ENCODE results near the gene DGAT2.

DGAT2 gene

DNA sequence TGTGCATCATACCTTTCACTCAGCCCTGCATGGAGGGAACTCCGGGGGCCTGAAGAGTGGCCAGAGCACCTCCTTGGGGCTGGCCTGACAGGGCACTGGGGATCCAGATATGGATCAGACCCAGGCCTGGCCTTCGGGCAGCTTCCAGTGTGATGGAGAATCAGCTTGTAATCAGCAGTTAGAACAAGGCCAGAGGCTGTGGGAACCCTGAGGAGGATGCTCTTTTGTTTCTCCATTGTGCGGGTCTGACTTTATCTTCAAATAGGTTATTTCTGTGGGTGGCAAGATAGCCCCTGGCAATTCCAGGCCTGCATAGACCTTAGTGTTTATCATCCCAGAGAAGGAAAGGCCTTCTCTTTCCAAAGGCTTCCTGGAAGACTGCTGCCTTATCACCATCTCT is 12.3 kb downstream of the DGAT2 start:
- no peak for DNase-seq (ENCODE audit: low read depth in 3 of 3)

DNA sequence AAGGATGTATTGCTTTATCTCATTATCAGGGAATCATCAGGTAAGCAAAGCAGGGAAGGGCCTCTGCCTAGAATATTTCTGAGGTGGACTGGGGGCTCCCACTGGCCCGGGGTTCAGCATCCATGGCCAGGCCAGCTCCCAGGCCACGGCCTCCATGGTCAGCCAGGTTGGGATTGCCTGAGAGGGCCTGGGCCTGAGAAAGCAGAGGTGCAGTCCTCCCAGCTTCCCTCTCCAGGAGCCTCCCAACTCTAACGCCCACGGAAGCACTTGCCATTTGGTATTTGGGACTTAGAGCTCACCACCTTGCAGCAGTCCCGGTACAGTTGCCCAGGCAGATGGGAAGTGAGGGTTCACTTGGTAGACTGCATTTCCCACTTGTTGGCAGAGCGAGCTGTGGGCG is 12.7 kb downstream of the DGAT2 start:
- DNase-seq (ENCODE audit: low read depth in 3 of 3): no peak

DNA sequence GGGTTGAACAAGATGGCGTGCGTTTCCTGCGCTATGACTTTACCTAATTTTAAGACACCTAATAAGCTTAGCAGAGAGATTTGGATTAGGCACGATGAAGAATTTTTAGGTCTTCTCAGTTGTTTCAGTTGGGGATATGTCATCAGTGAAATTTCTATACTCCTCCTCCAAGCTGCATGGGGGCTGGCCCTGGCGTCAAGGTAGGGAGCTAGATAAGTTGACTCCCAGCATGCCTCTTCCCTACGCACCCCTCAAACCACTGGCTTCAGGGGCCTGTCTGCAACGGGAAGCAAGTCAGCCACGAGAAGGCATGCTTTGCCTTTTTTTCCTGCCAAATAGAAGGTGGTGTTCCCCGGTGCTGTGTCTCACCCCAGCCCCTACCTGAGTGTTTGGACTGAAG is 13.3 kb downstream of the DGAT2 start:
- no peak for DNase-seq (ENCODE audit: low read depth in 3 of 3)

DNA sequence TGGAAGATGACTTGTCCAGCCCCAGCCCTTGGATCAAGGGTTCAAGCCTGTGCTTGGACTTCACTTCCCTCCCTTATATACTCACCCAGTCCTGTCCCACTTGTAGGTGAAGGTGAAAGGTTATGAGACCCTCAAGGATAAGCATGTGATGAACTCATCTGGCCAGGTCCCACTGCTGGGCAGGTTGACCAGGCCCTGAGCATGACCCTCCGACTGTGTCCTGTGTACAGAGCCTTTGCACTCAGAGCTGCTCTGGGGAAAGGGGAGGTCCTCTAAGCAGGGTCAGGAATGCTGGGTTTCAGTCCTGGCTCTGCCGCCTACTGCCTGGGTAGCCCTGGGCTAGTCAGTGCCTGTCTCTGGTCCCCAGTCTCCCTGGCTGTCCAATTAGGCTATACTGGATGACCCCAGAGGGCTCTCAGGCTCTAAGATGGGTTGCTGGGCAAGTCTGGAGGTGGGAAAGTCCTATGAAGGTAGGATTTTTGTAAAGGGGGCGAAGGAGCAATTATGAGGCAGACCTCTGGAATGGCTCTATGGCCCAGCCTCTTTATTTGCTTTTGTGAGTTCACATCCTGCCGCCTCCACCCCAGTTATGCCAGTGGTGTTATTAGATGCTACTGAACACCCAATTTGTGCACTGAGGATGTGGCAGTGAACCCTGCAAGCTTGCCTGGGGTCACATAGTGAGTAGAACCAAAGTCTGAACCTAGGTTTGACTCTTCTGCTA is 14.1 kb downstream of the DGAT2 start:
- DNase-seq (ENCODE audit: low read depth in 3 of 3): no peak

DNA sequence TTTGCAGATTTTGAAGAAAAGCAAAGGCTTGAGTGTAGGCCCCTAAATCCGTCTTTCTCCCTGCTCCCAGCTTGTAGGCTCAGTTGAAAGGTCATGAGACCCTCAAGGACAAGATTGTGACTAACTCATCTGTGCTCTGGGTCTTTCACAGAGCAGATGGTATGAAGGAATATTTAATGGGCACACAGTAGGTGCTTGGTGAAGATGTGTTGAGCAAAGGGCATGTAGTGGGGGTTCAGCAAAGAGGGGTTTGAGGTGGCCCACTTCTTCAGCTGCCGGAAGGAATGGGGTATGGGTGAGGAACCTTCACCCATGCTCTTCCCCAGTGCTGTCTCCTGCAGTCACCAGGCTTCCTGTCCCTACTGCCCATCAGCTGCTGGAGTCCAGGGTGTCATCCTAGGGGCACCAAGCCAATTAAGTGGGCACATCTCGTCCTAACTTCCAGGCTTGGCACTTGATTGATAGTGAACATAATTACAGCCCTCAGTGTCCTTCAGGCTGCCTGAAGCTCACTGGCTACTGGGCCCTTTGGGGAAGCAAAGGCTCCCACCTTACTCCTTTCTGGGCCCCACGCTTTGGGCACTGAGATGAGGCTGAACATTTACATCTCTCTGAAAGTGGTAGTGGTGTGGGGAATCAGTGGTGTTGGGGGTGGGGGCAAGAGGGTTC is 15.0 kb downstream of the DGAT2 start:
- no peak for DNase-seq (ENCODE audit: low read depth in 3 of 3)

DNA sequence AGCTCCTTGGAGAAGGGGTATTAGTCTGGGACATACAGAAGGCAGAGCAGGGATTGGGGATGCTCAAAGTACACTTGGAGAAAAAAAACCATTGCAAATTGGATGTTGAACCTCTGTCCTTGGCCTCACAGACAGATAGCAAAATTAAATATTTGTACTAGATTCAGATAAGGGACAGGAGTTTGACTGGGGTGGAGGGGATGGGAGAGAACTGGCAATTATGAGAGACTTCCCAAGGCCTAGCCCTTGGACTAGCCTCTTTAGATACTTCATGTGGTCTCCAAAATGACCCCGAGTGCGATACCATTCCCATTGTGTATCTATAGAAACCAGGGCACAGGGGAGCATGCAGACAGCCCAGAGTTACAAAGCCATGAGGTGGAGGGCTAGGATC is 15.5 kb downstream of the DGAT2 start:
- no peak for DNase-seq (ENCODE audit: low read depth in 3 of 3)

DNA sequence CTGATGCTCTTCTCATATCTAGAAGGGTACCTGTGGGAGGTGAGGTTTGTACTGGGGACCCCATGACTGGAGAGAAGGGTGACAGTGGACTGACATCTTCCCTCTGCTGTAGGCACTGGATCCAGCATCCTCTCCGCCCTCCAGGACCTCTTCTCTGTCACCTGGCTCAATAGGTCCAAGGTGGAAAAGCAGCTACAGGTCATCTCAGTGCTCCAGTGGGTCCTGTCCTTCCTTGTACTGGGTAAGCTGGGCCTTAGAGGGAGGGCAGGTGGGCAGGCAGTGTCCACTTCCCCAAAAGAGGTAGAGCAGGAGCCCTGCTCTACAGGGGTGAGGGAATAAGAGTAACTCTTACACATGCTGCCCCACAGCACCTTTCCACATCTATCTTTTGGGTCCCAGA is 15.9 kb downstream of the DGAT2 start:
- no peak for DNase-seq (ENCODE audit: low read depth in 3 of 3)

DNA sequence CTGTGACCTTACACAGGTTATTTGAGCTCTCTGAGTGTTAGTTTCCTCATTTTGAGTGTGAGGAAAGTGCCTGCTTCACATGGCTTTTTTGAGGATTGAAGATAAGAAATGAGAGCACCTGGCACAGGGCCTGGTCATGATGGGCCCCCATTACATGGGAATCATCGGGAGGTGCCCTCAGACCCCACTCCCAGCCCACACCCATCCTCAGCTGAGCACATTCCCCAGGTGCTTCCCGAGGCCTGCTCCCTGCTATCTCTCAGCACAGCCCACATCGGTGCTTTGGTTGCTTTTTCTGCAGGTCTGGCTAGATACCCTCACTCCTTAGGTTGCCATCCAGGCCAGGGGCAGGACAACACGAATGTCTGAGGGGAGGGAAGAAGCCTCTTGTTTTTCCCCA is 16.6 kb downstream of the DGAT2 start:
- no peak for DNase-seq (ENCODE audit: low read depth in 3 of 3)

DNA sequence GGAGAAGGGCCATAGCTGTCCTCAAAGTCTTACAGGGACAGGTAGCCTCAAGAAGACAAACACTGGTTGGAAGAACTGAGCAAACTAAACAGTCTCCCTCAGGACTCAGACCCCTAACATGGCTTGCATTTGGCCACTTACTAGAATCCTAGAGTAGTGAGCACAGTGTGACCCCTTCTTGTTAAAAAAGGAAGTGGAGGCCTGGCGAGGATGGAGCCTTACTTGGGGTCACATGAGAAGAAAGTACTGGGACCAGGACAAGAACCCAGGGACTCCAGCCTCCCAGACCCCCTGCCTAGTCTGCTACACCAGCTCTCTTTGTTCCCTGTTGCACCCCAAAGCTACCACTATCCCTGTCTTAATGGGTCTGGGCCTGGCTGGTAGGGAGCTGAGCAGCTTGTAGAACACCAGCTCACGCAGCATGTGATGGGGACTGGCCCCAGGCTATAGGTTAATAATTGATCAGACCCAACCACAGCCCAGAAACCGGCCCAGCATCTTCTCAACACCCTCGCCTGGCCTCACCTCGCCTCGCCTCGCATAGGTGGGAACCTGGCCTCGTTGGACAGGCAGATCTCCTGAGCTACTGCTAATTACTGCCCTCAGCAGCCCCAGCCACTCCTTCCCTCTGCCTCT is 17.6 kb downstream of the DGAT2 start:
- DNase-seq (ENCODE audit: low read depth in 3 of 3): no peak

DNA sequence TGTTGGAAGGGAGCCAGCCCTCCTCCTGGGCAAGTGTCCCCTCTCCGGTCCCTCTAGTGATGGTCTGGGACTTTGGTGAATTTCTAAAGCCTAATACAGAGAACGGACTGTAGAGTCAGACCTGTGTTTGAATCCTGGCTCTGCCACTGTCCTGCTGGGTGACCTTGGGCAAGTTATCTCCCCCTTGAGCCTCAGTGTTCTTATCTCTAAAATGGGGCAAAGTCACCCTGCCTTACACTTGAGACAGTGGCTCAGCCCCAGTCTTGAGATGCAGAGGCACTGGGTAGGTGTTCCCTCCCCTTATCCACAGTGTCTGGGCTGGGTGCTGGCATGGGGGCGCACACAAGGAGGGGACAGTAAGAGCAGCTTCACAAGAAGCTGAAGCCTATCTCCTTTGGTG is 20.9 kb downstream of the DGAT2 start:
- DNase-seq (ENCODE audit: low read depth in 3 of 3): no peak

DNA sequence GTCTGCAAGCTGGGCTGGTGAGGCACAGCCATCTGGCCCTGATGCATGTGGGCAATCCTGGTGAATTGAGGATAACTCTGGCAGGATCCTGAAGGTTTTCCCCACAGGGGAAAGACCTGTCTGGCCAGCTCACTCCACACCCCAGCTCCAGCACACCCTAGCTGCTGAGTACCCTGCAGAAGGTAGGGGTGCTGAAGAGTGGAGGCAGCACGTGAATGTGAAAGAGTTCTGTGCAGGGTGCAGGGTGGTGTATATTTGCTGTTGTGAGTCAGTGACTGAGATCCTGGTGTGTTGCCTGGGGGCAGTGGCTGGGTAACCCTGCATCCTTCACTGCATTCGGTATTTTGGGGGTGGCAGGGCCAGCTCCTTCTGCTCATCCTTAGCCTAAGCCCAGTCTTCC is 22.4 kb downstream of the DGAT2 start:
- DNase-seq (ENCODE audit: low read depth in 3 of 3): no peak

DNA sequence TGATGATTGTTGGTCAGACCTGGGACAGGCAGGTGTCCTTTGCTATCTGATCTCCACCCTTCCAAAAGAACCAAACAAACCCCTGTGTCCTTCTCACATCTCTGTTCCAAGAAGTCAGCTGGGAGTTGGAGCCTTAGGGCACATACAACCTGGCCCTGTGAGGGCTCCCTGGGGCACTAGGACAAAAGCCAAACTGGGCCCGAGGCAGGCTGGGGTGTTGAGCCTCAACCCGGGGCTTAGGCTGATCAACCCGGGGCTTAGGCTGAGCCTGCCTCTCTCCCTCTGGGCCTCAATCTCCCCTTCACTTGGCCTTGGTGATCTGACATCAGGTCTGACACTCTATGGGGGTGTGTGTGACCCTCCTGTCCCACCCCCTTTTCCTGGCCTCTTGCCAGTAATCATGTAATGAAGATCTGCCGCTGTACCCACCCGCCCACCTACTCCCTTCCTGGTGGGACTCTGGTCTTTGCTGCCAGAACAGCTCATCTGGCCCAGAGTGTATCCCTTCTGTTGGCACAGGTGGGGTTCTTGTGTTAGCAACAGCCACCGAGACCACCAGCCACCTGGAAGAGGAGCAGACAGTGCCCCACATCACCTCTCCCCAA is 23.7 kb downstream of the DGAT2 start:
- DNase-seq (ENCODE audit: low read depth in 3 of 3): no peak

DNA sequence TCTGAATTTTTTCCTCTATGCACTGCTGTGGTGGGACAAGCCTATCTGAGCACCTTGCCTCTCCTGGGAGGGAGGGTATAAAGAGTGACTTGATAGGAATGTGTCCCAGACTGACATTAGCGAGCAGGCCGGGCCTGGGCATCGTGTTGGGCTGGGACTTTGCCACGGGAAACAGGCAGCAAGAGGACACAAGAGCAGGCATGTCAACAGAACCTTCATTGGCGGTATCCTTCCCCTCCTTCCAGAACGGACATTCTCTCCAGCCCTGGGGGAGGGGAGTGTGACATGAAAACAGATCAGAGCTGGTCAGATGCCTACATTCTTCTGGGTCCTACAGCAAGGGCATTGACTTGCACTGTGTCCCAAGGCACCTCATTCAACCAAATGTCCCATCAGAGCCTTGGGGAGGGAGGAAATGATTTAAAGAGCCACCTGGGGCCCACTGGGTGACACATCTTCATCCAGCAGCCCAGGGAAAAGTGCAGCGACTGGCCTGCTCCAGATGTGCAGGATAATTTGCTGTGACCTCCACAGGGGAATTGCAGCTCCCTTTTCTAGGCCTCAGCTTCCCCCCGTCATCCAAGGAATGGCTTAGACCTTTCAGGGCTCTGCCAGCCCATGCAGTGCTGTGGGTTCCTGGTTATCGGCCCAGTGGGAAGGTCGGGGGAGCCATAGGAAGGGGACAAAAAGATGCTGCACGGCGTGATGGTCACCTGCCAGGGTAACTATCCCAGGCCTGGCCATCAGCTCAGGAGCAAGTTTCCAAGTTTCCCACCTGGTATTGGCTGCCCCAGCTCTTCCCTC is 24.6 kb downstream of the DGAT2 start:
- DNase-seq (ENCODE audit: low read depth in 3 of 3): no peak

DNA sequence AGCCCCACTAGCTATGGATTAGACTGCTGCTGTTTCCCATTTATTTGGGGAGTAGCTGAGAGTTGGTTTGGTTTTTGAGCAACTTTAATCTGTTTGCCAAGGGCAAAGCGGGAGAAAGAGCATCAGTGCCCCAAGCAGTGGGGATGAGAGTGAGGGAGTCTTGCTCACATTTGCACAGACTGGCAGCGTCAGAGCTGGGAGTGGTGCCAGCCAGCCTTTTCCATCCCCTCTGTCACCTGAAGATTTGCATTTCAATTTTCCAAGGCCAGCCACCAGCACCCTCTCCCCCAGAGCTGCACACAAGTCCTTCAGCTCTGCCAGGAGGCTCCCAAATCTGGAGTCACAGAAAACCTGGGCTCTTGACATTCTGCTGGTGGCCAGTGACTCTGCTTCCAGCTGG is 25.4 kb downstream of the DGAT2 start:
- DNase-seq (ENCODE audit: low read depth in 3 of 3): no peak

DNA sequence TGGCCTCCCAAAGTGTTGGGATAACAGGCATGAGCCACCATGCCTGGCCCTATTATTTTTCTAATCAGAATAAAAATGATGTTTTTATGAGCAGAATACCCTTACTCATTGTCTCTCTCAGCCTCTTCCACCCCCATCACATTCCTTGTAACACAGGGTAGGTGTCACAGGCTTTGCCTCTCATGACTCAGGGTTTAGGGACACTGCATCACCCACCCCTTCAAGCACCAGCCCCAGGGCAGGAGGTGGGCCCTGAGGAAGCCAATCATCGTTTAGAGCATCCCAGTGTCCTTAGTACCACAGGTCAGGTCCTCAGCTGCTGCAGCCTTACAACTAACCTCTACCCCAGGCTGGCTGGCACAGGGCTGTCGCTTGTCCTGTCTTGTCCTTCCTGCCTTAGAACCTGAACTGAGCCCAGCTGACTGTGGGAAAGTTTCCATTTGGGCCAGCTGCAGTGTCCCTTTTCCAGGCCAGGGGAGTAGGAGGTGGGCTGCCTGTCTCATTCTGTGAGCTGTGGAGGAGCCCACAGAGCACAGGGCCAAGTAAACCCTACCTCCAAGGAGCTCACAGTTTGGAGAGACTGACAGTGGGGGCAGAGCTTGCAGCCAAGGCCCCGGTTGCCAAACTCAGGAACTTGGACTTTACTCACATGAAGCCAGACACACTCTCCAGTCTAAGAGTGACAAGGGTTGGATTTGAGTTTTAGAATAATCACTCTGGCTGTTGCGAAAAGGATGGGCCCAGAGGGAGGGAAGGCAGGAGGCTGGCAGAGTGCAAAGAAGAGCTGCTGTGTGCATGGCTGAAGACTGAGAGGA is 26.9 kb downstream of the DGAT2 start:
- DNase-seq (ENCODE audit: low read depth in 3 of 3): no peak

DNA sequence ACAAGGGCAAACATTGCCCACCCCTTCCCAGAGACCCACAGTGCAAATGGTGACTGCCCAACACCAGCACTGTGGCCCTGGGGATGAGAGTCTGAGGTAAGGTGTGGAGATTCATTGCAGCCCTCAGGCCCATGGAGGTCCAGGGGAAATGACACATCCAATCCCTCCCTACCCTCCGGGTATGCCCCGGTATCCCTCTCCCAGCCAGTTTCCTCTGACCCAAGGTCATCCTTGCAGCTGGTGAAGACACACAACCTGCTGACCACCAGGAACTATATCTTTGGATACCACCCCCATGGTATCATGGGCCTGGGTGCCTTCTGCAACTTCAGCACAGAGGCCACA is 27.5 kb downstream of the DGAT2 start:
- DNase-seq (ENCODE audit: low read depth in 3 of 3): no peak

DNA sequence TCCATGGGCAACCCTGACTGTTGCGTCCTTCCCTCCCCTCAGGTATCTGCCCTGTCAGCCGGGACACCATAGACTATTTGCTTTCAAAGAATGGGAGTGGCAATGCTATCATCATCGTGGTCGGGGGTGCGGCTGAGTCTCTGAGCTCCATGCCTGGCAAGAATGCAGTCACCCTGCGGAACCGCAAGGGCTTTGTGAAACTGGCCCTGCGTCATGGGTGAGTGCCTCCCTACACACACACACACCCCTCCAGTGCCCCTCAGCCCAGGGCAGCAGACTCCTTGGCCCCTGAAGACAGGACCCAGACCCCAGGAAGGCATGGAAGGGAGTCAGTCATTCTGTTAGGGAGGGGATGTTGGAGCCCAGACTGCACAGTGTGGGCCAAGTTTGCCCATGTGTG is 28.5 kb downstream of the DGAT2 start:
- DNase-seq (ENCODE audit: low read depth in 3 of 3): no peak

DNA sequence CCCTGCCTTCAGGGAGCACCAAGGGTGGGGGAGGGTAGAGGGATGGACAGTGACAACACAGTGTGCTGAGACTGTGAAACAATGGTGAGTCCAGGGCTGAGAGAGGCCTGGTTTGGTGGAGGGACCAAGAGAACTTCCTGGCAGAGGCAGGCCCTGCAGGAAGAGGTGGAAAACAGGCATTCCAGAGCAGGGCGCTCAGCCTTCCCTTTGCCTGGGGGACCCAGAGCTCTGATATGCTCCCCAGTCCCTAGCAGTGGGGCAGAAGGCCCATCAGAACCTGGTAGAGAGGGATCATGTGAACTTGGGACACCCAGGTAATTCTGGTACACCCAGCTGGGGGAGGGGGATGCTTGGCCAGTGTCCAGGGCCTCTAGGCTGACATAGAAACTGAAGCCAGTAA is 29.2 kb downstream of the DGAT2 start:
- DNase-seq (ENCODE audit: low read depth in 3 of 3): no peak

DNA sequence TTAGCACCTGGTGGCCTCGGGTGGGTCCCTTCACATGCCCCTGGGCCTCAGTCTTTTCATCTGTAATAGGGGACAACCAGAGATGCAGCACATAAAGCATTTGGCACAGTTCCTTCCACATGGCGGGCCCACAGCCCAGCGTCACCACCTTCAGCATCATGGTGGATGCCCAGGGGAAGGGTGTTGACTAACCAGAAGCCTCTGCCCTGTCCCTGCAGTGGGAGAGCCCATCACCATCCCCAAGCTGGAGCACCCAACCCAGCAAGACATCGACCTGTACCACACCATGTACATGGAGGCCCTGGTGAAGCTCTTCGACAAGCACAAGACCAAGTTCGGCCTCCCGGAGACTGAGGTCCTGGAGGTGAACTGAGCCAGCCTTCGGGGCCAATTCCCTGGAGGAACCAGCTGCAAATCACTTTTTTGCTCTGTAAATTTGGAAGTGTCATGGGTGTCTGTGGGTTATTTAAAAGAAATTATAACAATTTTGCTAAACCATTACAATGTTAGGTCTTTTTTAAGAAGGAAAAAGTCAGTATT is 31.6 kb downstream of the DGAT2 start:
- no peak for DNase-seq (ENCODE audit: low read depth in 3 of 3)

DNA sequence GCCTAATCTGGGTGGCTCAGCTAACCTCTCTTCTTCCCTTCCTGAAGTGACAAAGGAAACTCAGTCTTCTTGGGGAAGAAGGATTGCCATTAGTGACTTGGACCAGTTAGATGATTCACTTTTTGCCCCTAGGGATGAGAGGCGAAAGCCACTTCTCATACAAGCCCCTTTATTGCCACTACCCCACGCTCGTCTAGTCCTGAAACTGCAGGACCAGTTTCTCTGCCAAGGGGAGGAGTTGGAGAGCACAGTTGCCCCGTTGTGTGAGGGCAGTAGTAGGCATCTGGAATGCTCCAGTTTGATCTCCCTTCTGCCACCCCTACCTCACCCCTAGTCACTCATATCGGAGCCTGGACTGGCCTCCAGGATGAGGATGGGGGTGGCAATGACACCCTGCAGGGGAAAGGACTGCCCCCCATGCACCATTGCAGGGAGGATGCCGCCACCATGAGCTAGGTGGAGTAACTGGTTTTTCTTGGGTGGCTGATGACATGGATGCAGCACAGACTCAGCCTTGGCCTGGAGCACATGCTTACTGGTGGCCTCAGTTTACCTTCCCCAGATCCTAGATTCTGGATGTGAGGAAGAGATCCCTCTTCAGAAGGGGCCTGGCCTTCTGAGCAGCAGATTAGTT is 32.3 kb downstream of the DGAT2 start:
- DNase-seq (ENCODE audit: low read depth in 3 of 3): no peak
